ENCODE measurements around the gene MAP6. TPM values are rescaled to one million over a fixed set of nuclear protein-coding genes. Genes with fewer than 3 reads are reported as not detected.

Gene MAP6
- total RNA-seq, 1 donor from 2014 or later = 26.4 TPM

GRCh38 chr11:75656044-75656727, 12.7 kb downstream of the MAP6 start:
- peaks cover 8% of the 10 kb centered on the region for H3K36me3 Mint-ChIP-seq (ENCODE audit: low read depth)
- no peaks in the 10 kb centered on the region for H3K9me3 Mint-ChIP-seq (ENCODE audit: low read depth)
- H3K27me3 Mint-ChIP-seq (ENCODE audit: low read depth) = peaks cover 5% of the 10 kb centered on the region
- TF ChIP-seq CTCF (IDR thresholded peaks at IDR 0.05) = no peak
- no peak for DNase-seq (ENCODE audit: low spot score)
- peak overlapping the region; percentile 73 for H3K27ac Mint-ChIP-seq (ENCODE audit: unreplicated experiment)
- peaks cover 30% of the 10 kb centered on the region for H3K4me1 Mint-ChIP-seq (ENCODE audit: low read depth)
- no peak overlapping the region for H3K4me3 Mint-ChIP-seq (ENCODE audit: unreplicated experiment)

DNA sequence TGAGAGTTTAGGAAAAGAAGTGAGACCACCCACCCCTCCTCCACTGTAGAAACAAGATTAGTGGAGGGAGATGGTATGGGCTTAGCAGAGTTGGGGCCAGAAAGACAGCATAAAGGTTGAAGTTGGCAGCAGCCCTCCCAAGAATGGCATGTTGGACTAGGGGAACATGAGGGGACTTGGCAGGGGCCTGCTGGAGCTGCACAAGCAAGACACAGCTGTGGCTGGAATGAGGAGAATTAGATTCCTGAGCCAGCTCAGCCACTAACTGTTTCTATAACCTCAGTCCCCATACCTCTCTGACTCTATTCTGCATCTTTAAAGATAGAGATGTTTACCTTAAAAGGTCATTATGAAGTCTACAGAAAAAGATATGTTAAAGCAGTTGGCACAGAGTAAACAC, 13.2 kb downstream of the MAP6 start:
- Mint-ChIP-seq H3K4me1 (ENCODE audit: low read depth) (peaks cover 33% of the 10 kb centered on the region), H3K4me3 (ENCODE audit: unreplicated experiment) (no peak overlapping the region), H3K27me3 (ENCODE audit: low read depth) (peaks cover 5% of the 10 kb centered on the region), H3K9me3 (ENCODE audit: low read depth) (no peaks in the 10 kb centered on the region), H3K27ac (ENCODE audit: unreplicated experiment) (peak overlapping the region; percentile 75), H3K36me3 (ENCODE audit: low read depth) (peaks cover 8% of the 10 kb centered on the region)
- TF ChIP-seq CTCF (IDR thresholded peaks at IDR 0.05) = no peak
- DNase-seq (ENCODE audit: low spot score) = no peak

- H3K9me3 Mint-ChIP-seq (ENCODE audit: low read depth) = no peaks in the 10 kb centered on the region
- H3K36me3 Mint-ChIP-seq (ENCODE audit: low read depth) = peaks cover 5% of the 10 kb centered on the region
- no peak for DNase-seq (ENCODE audit: low spot score)
- peaks cover 3% of the 10 kb centered on the region for H3K27me3 Mint-ChIP-seq (ENCODE audit: low read depth)
- H3K27ac Mint-ChIP-seq (ENCODE audit: unreplicated experiment) = peak overlapping the region; percentile 57
- TF ChIP-seq CTCF (IDR thresholded peaks at IDR 0.05) = no peak
- H3K4me3 Mint-ChIP-seq (ENCODE audit: unreplicated experiment) = no peak overlapping the region
- H3K4me1 Mint-ChIP-seq (ENCODE audit: low read depth) = peaks cover 33% of the 10 kb centered on the region
Observed at GRCh38 chr11:75654314-75654713, 14.5 kb downstream of the MAP6 start.

DNA sequence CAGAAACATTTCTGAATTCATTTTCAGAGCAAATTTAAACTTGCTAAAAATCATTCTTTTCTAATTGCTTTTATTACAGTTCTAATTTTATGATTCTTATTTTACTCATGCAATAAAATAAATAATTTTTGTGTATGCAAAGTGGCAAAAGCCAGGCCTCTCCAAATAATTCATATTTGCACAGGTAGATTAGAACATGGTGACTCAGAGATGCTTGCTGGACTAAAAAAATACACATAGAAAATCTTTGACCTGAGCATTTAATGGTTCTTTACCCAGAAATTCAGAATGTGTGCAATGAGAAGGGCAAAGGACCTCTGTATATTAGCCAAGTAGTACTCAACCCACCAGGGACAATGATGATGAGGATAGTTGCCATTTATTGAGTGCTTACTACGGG, 15.3 kb downstream of the MAP6 start:
- Mint-ChIP-seq H3K27me3 (ENCODE audit: low read depth) (no peaks in the 10 kb centered on the region), H3K4me3 (ENCODE audit: unreplicated experiment) (no peak overlapping the region), H3K4me1 (ENCODE audit: low read depth) (peaks cover 33% of the 10 kb centered on the region), H3K27ac (ENCODE audit: unreplicated experiment) (no peak overlapping the region), H3K9me3 (ENCODE audit: low read depth) (no peaks in the 10 kb centered on the region), H3K36me3 (ENCODE audit: low read depth) (peaks cover 2% of the 10 kb centered on the region)
- TF ChIP-seq CTCF (IDR thresholded peaks at IDR 0.05) = no peak
- DNase-seq (ENCODE audit: low spot score) = no peak

- Mint-ChIP-seq H3K27ac (ENCODE audit: unreplicated experiment) (no peak overlapping the region), H3K27me3 (ENCODE audit: low read depth) (no peaks in the 10 kb centered on the region), H3K36me3 (ENCODE audit: low read depth) (peaks cover 2% of the 10 kb centered on the region), H3K4me1 (ENCODE audit: low read depth) (peaks cover 33% of the 10 kb centered on the region), H3K4me3 (ENCODE audit: unreplicated experiment) (no peak overlapping the region), H3K9me3 (ENCODE audit: low read depth) (no peaks in the 10 kb centered on the region)
- DNase-seq (ENCODE audit: low spot score) = no peak
- TF ChIP-seq CTCF (IDR thresholded peaks at IDR 0.05) = no peak
Observed at GRCh38 chr11:75652936-75653335, 15.9 kb downstream of the MAP6 start.

Measured in chondrocyte (in vitro differentiated cells).